GM19035 (cell line): ENCODE measurements around the gene FAM161A.

ENCODE experiments used
- ATAC-seq: cut with Tn5 transposase; IDR thresholded peaks from one replicate; pipeline ENCODE4 v1.9.1; 2021; ENCODE audit not compliant: unreplicated experiment

FAM161A gene

DNA sequence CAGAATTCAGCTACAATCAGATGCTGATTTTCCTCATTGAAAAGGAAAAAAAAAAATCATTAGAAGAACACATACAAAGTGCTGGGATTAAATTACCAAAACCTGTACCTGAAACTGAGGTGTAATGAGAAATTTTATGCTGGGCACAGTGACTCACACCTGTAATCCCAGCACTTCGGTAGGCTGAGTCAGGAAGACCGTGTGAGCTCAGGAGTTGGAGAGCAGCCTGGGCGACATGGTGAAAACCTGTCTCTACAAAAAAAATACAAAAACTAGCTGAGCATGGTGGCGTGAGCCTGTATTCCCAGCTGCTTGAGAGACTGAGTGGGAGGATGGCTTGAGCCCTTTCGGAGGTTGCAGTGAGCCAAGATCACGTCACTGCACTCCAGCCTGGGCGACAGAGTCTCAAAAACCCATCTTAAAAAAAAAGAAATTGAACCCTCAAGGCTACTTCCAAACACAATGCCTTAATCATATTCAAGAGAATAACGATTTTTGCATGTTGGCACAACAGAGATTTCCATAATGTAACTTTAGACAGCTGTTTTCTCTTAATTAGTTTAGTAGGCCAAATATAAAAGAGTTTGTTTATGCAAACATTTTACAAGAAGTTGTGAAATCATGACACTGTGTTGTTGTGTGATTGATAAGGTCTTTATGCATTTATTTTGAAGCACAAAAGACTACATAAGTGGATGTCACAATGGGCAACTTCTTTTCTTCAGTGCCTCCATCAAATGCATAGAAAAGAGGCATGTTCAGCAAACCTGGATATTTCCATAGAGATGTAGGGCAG lies 63.9 kb downstream of the FAM161A start:
- no peak for ATAC-seq

DNA sequence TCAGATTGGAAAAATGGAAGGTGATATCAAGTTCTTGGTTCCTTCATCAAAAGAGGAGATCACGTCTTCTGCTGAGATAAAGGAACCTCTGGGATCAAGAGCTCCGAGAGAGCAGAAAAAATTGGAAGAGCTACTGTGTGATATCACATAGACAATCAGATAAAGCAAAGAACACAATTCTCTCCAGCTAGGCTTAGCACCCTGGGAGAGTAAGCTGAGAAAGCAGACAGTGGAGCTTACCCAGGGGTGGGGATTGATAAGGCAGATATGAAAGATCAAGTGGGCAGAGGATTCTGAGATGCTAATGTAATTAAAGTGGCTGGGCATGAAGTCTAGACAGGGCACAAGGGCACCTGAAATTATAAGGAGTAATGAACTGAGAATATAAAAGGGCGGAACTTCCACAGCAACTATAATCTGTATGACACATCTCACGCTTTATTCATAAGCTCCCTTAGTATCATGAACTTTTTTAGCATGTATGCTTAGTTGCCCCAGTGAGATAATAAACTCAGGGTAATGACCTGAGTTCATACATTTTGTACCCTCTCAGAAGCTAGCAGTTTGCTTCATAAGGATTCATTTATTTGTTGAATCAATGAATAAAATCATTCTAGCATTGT lies 65.8 kb downstream of the FAM161A start:
- no peak for ATAC-seq

GRCh38 chr2:61786876-61787275 lies 67.0 kb downstream of the FAM161A start:
- ATAC-seq: no peak

GRCh38 chr2:61785583-61785982 lies 68.3 kb downstream of the FAM161A start:
- ATAC-seq: no peak

DNA sequence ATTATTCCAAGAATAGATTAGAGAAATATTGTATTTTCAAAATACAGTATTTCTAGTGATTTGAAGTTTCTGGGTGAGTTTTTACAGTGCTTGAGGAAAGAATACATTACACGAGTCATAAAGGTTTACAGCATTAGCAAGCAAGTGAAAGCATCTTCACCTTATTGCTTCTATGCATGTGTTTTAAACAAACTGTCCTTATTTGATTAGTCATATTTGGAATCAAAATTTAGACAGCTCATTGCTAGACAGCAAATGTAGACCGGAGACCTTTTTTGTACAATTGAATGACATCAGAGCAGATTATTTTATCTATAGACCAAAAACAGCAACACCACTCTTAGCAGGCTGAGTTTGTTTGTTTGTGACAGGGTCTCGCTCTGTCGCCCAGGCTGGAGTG lies 69.2 kb downstream of the FAM161A start:
- ATAC-seq: no peak

GRCh38 chr2:61775956-61776570 lies 77.8 kb downstream of the FAM161A start:
- peak; percentile 71 for ATAC-seq
